Measurements from ENCODE around the gene ASTE1. TPM values are rescaled to one million over a fixed set of nuclear protein-coding genes. Genes with fewer than 3 reads are reported as not detected.

ASTE1 gene
- total and polyA plus RNA-seq, 2 of the 8 experiments (the other 6 are each of a cell fraction or from before 2014, with no cell fraction given), result 6.4 TPM; not detected in 1

GRCh38 chr3:131048030-131048429 lies 21.4 kb upstream of the ASTE1 start:
- DNase-seq (ENCODE audit: low read depth in 1 of 2, low spot score in 2 of 2) (no peak), FAIRE-seq (no peak)
- Histone ChIP-seq H3K4me2 (ENCODE audit: insufficient read depth in 1 of 2, low read depth in 2 of 2, low read length in 2 of 2) (no peak overlapping the region), H3K79me2 (ENCODE audit: control insufficient read depth in 1 of 2, insufficient read depth in 2 of 2, low read length in 2 of 2) (no peaks in the 10 kb centered on the region), H2BK5ac (ENCODE audit: low read depth, low read length) (no peak overlapping the region), H2BK15ac (ENCODE audit: low read length) (no peak overlapping the region), H2AFZ (ENCODE audit: low read length) (no peak overlapping the region), H3K23ac (ENCODE audit: insufficient read length) (no peak overlapping the region), H3K23me2 (ENCODE audit: low read depth, low read length) (no peaks in the 10 kb centered on the region), H3K4ac (replicated peaks; ENCODE audit: insufficient read length, low read depth, low read length) (no peak overlapping the region), H3K4me1 (replicated peaks in 1 of 4; ENCODE audit: control insufficient read depth in 3 of 4, insufficient read depth in 4 of 4, low read length in 3 of 4) (no peaks in the 10 kb centered on the region), H3K79me1 (ENCODE audit: low read depth, low read length) (no peaks in the 10 kb centered on the region), H3K27ac (ENCODE audit: low read depth, low read length) (no peak overlapping the region), H4K91ac (replicated peaks; ENCODE audit: insufficient read length, low read length) (no peak overlapping the region), H2BK12ac (ENCODE audit: low read depth, low read length) (no peak overlapping the region), H3K9ac (replicated peaks in 1 of 4; ENCODE audit: extremely low read depth in 1 of 4, low read depth in 3 of 4, low read length in 3 of 4) (no peak overlapping the region), H3K36me3 (ENCODE audit: control insufficient read depth in 2 of 4, insufficient read depth in 4 of 4, low read length in 3 of 4) (no peaks in the 10 kb centered on the region), H4K20me1 (replicated peaks in 1 of 2; ENCODE audit: control insufficient read depth in 1 of 2, insufficient read depth in 2 of 2, low read length in 2 of 2) (no peaks in the 10 kb centered on the region), H2BK20ac (ENCODE audit: low read length) (no peak overlapping the region), H4K8ac (ENCODE audit: extremely low read depth, insufficient read depth, low read length) (no peak overlapping the region), H3K4me3 (ENCODE audit: extremely low read depth in 1 of 4, insufficient read depth in 2 of 4, low read depth in 3 of 4, low read length in 4 of 4) (no peak overlapping the region), H4K5ac (ENCODE audit: insufficient read length, low read depth, low read length) (no peak overlapping the region), H3K14ac (ENCODE audit: insufficient read length) (no peak overlapping the region), H3K56ac (replicated peaks; ENCODE audit: insufficient read length, low read depth, low read length) (no peak overlapping the region), H3K9me3 (ENCODE audit: insufficient read depth in 2 of 2, low read depth in 1 of 2, low read length in 1 of 2) (no peaks in the 10 kb centered on the region), H3K27me3 (replicated peaks in 1 of 4; ENCODE audit: control insufficient read depth in 3 of 4, extremely low read depth in 1 of 4, insufficient read depth in 3 of 4, low read length in 3 of 4) (no peaks in the 10 kb centered on the region), H2AK5ac (ENCODE audit: low read depth, low read length) (no peak overlapping the region), H3K18ac (ENCODE audit: extremely low read depth, low read length) (peak overlapping the region; percentile 13; the same call in 1 of the 2 replicates), H2BK120ac (replicated peaks; ENCODE audit: low read depth, low read length) (no peak overlapping the region)
- ChIA-PET CTCF (ENCODE audit: partially characterized antibody) (interaction anchor here (0.6 to 1.7 kb wide), 16 partner anchors 10 to 1387 kb away, joined by 3 to 12 read pairs (median 3); no protein-coding TSS in a partner anchor), POLR2A (ENCODE audit: partially characterized antibody) (no interaction called here)
- WGBS, 2 experiments (ENCODE audit: extremely low coverage in 1 of 2, insufficient coverage in 1 of 2, insufficient read length in 1 of 2, insufficient replicate concordance in 2 of 2, low coverage in 1 of 2, low lambda C conversion rate in 2 of 2, missing lambda C conversion rate in 1 of 2), result 93% methylated on average over 7 of the region's 7 CpGs; no CpG with 5 or more reads in 1 of the 2 experiments
- no peak for TF ChIP-seq ATF2 (IDR thresholded peaks at IDR 0.05; ENCODE audit: low read length)
- TF ChIP-seq POLR2A (IDR thresholded peaks at IDR 0.05; ENCODE audit: control extremely low read depth in 1 of 2, low read depth in 2 of 2, low read length in 2 of 2), result no peak
- TF ChIP-seq RBBP5 (IDR thresholded peaks at IDR 0.05; ENCODE audit: borderline replicate concordance, low read depth, low read length), result no peak
- no peak for TF ChIP-seq SP4 (IDR thresholded peaks at IDR 0.05; ENCODE audit: low read length)
- no peak for TF ChIP-seq POLR2AphosphoS5 (IDR thresholded peaks at IDR 0.05; ENCODE audit: low read depth, low read length)
- no peak for TF ChIP-seq SRF (IDR thresholded peaks at IDR 0.05; ENCODE audit: low read depth, low read length)
- TF ChIP-seq TAF7 (optimal IDR thresholded peaks at IDR 0.05; ENCODE audit: borderline replicate concordance, low read depth, low read length), result no peak
- no peak for TF ChIP-seq BRCA1 (IDR thresholded peaks at IDR 0.05; ENCODE audit: low read depth, low read length)
- no peak for TF ChIP-seq GABPA (IDR thresholded peaks at IDR 0.05; ENCODE audit: borderline replicate concordance, insufficient read depth, low read length)
- TF ChIP-seq ASH2L (IDR thresholded peaks at IDR 0.05; ENCODE audit: low read length), result no peak
- no peak for TF ChIP-seq TAF1 (IDR thresholded peaks at IDR 0.05; ENCODE audit: low read depth, low read length)
- no peak for TF ChIP-seq CTBP2 (IDR thresholded peaks at IDR 0.05; ENCODE audit: borderline replicate concordance, insufficient read depth, insufficient read length, low read length)
- no peak for TF ChIP-seq MAX (IDR thresholded peaks at IDR 0.05)
- no peak for TF ChIP-seq BCL11A (IDR thresholded peaks at IDR 0.05; ENCODE audit: low read depth in 2 of 2, low read length in 2 of 2)
